NCI-H69 (cell line): ENCODE data around the gene TPRA1.
A peak's percentile ranks its signal among the peaks of the same experiment; 100 is the strongest.

Source experiments
- DNase-seq: peaks from one replicate; lab custom pipeline; 2025; lab: John Stamatoyannopoulos, UW

The TPRA1 gene

DNA sequence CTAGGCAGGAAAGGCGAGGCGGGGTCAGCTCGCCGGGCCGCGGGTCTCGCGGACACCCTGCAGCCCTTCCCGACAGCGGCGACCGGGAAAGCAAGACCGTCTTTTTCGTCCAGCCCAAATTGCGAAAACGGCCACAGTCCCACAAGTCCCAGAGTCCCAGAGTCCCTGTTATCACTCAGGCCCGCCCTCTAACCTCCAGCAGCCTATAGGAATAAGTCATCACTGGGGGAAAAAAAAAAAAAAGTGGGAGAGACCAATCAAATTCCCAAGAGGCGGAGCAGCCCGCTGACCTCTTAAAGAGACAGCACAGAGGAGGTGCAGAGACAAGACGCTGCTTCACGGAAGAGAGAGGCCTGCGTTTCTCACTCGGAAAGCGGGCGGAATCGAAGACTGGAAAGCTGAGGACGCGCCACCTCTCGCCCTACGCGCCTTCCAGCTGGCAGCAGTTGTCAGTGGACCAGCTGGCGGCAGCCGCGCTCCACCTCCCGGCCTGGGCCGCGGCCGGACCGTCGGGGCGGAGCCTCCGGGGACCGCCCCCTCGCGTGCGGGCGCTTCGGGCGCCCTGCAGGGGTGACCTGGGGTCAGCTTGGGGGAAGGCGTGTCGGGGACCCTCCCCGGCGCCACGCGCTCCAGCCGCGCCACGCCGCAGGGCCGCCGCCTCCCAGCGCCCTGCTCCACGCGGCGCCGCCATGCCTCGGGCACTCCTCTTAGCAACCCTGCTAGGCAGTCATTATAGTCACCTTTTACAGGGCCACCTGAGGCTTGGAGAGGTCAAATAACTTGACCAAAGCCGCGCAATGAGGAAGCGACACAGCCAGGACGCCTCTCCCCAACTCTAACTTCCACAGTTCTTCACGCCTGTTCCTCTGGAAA lies at the start of gene TPRA1:
Gene TPRA1 (minus strand): TSS at position 141 of the 873 bp plus-strand sequence. CDS start 10,587 bp downstream, outside the sequence.
- peak; percentile 97 for DNase-seq

- DNase-seq = no peak
Observed at GRCh38 chr3:127640042-127640355, 49.5 kb upstream of the TPRA1 start.

DNA sequence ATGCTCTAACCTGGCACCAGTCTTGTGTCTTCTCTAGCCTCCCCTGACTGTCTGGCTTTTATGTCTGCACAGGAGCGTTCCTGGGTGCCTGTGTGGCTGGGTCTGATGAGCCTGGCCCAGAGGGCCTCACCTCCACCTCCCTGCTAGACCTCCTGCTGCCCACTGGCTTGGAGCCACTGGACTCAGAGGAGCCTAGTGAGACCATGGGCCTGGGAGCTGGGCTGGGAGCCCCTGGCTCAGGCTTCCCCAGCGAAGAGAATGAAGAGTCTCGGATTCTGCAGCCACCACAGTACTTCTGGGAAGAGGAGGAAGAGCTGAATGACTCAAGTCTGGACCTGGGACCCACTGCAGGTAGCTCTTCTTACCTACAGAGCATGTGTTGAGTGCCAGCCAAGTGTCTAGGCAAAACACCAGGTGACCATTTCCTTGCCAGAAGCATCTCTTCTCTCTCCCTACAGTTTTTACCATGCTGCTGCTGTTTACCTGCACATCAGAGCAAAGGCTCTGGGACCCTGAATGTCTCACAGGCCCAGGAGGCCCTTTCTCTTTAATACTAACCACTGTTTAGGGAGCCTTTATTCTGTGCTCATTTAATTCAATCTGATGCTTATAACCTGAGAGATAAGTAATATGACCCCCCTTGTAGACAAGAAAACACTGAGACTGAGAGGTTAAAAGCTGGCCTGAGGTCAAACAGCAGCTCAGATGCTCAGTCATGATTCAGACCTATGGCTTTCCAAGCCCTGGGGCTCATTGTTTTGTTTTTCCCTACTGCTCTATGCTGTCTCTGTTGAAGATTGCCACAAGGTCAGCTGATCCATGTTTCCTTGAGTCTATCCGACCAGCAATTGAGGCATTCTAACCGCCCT lies 48.9 kb upstream of the TPRA1 start:
- DNase-seq = peak; percentile 15

GRCh38 chr3:127637971-127638370 lies 47.4 kb upstream of the TPRA1 start:
- DNase-seq = no peak

- peak; percentile 63 for DNase-seq
Observed at GRCh38 chr3:127637546-127637945, 47.0 kb upstream of the TPRA1 start.

DNA sequence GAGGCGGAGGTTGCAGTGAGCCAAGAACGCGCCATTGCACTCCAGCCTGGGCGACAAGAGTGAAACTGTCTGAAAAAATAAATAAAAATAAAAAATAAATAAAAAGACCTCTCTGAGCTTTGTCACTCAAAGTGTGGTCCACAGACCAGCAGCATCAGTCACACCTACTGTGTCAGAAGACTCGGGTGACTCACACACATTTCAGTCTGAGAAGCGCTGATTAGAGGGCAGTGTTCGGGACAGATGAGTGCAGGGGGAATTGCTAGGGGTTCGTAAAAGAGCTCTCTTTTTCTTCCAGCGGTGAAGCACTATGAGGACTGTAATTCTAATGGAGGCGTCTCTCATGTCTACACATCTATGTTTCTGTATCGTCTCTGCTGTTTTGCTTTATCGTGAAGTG lies 44.1 kb upstream of the TPRA1 start:
- DNase-seq = no peak

DNA sequence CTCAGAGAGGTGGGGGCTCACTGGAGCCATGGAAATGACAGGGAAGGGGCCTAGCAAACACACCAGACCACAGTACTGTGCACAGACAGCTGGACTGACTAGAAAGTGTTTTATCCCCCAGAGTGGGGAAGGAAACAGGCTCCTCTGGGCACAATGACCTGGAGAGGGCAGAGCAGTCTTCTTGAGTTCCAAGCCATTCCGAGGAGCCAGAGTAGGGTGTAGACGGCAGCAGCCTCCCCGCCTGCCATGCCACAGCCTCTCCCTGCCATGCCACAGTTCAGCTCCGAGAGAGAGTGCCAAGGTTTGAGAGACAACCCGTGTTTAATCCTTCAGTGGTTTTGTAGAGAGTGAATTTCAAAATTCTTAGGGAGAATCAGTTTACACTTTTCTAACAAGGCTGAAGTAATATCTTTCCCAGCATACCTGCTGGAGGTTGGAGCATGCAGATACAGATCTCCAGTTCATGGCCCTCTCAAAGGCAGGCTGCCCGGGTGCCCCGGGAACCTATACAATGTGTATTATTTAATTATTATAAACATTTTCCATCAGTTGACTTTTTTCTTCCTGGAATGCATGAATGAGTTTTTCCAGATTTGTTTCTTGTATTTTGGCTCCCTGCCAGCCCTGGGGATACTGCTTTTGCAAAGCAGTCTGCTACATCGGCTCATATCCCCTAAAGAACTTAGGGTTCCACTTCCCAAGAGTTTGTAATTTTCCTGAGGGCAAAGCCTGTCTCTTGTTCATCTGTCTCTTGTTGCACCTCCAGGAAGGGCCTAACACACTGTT lies 41.7 kb upstream of the TPRA1 start:
- peak; percentile 11 for DNase-seq

GRCh38 chr3:127630811-127631714 lies 40.5 kb upstream of the TPRA1 start:
- DNase-seq = peak; percentile 67

- DNase-seq = peak; percentile 47
Observed at GRCh38 chr3:127629467-127630403, 39.2 kb upstream of the TPRA1 start.

- DNase-seq = peak; percentile 84
Observed at GRCh38 chr3:127628788-127629466, 38.4 kb upstream of the TPRA1 start, which contains the start of gene PODXL2. TSS of gene PODXL2 (plus strand) at chr3:127629185. CDS start at chr3:127629220, 35 bp downstream.

GRCh38 chr3:127628426-127628787 lies 37.9 kb upstream of the TPRA1 start:
- no peak for DNase-seq

DNA sequence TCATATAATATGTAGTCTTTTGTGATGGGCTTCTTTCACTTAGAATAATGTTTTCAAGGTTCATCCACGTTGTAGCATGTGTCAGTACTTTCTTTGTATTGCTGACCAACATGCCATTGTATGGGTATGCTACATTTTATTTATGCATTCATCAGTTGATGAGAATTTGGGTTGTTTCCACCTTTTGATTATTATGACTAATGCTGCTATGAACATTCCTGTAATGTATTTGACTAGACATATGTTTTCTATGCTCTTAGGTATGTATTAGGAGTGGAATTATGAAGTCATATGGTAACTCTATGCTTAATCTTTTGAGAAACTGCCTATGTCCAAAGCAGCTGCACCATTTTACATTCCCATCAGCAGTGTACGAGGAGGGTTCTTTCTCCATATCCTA lies 35.3 kb upstream of the TPRA1 start:
- no peak for DNase-seq

DNA sequence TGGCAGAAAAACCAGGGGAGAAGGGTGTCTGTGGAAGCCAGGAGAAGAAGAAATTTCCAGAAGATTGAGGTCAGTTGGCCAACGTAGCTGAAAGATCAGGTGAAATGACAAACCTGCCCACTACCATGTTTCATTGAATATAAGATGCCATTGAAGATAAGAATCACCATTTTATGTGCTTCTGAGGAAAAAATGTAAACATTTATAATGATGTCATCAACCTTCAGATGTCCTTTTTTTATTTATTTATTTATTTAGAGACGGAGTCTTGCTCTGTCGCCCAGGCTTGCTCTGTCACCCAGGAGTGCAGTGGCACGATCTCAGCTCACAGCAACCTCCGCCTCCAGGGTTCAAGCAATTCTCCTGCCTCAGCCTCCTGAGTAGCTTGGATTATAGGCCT lies 33.5 kb upstream of the TPRA1 start:
- no peak for DNase-seq

- DNase-seq = no peak
Observed at GRCh38 chr3:127622772-127623576, 32.4 kb upstream of the TPRA1 start.

- DNase-seq = no peak
Observed at GRCh38 chr3:127622031-127622430, 31.5 kb upstream of the TPRA1 start.

GRCh38 chr3:127620637-127621375 lies 30.3 kb upstream of the TPRA1 start:
- no peak for DNase-seq

DNA sequence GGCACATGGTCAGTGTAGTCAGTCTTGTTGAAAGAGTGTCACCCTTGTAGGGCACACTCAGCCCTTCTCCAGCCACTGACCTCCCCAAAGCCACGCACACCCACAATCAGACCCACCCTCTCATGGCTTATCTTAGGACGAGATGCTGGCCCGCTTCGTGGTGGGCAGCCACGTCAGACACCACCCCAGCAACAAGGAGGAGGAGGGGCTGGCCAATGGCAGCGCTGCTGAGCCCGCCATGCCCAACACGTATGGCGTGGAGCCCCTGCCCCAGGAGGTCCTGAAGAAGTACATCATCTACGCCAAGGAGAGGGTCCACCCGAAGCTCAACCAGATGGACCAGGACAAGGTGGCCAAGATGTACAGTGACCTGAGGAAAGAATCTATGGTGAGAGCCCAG lies 28.4 kb upstream of the TPRA1 start:
- no peak for DNase-seq
